IMR-90 (cell line): Measurements from ENCODE around the gene FBXO4. TPM values are rescaled to one million over a fixed set of nuclear protein-coding genes. Genes with fewer than 3 reads are reported as not detected.

Source experiments
- ATAC-seq: fragments of 200-7000 bp; cut with Tn5 transposase; 2 replicates; pipeline ENCODE4 v1.9.1; 2020; ENCODE audit warnings: low read depth, mild to moderate bottlenecking, moderate library complexity
- BruUV-seq: library from RNA; stranded (reverse); fragments of 400-500 nt; replicated peaks from 2 replicates; lab custom pipeline; 2021; lab: Mats Ljungman, UMichigan
- CTCF ChIA-PET: fragments of 300-600 bp; formaldehyde crosslinking; extraction: SDS; loops from one replicate; lab custom pipeline; 2021; ENCODE audit warnings: antibody characterized with exemption; lab: Yijun Ruan, JAX
- POLR2A ChIA-PET: fragments of 300-600 bp; sonication (Branson Sonifier 250); formaldehyde crosslinking; loops from one replicate; lab custom pipeline; 2022; ENCODE audit warnings: antibody characterized with exemption; ENCODE audit not compliant: unreplicated experiment; lab: Charles Lee
- DNase-seq: peaks from one replicate; pipeline ENCODE4 v3.0.0; 2013
- H2AFZ ChIP-seq: replicated peaks from 2 replicates; pipeline ENCODE3; 2013; ENCODE audit warnings: low read length, mild to moderate bottlenecking; ENCODE audit not compliant: poor library complexity
- H2AK5ac ChIP-seq: 2 replicates; pipeline ENCODE4 v1.6.1; 2013; ENCODE audit warnings: low read depth, low read length, inconsistent platforms
- H2AK9ac ChIP-seq: replicated peaks from 2 replicates; pipeline ENCODE3; 2013; ENCODE audit warnings: mild to moderate bottlenecking, low read depth, low read length, moderate library complexity; ENCODE audit not compliant: poor library complexity
- H2BK120ac ChIP-seq: 2 replicates; pipeline ENCODE4 v1.6.1; 2013; ENCODE audit warnings: low read depth, low read length, inconsistent platforms
- H2BK15ac ChIP-seq: 3 replicates; pipeline ENCODE4 v1.6.1; 2013; ENCODE audit warnings: low read depth, low read length, inconsistent platforms
- H2BK20ac ChIP-seq: 2 replicates; pipeline ENCODE4 v1.6.1; 2013; ENCODE audit warnings: low read depth, mild to moderate bottlenecking, inconsistent platforms, low read length, moderate library complexity
- H2BK5ac ChIP-seq: 2 replicates; pipeline ENCODE4 v1.6.1; 2013; ENCODE audit warnings: mild to moderate bottlenecking, low read depth, low read length, inconsistent platforms; ENCODE audit not compliant: poor library complexity, severe bottlenecking
- H3K14ac ChIP-seq: replicated peaks from 2 replicates; pipeline ENCODE4 v1.6.1; 2013; ENCODE audit warnings: low read depth, low read length, inconsistent platforms
- H3K18ac ChIP-seq: 2 replicates; pipeline ENCODE4 v1.6.1; 2013; ENCODE audit warnings: low read depth, low read length, control low read depth
- H3K23ac ChIP-seq: 2 replicates; pipeline ENCODE4 v1.6.1; 2013; ENCODE audit warnings: low read depth, low read length, inconsistent platforms
- H3K27ac ChIP-seq: 2 replicates; pipeline ENCODE4 v1.5.1; 2013; ENCODE audit warnings: mild to moderate bottlenecking, control low read depth, low read length; ENCODE audit not compliant: insufficient read depth
- H3K27me3 ChIP-seq: 2 replicates; pipeline ENCODE4 v1.6.1; 2013; ENCODE audit warnings: low read length; ENCODE audit not compliant: control insufficient read depth, insufficient read depth
- H3K36me3 ChIP-seq: 2 replicates; pipeline ENCODE4 v1.6.1; 2013; ENCODE audit warnings: low read length, mixed read lengths; ENCODE audit not compliant: control insufficient read depth, insufficient read depth
- H3K4ac ChIP-seq: 2 replicates; pipeline ENCODE4 v1.6.1; 2013; ENCODE audit warnings: low read depth, low read length, inconsistent platforms
- H3K4me1 ChIP-seq: 2 replicates; pipeline ENCODE4 v1.6.1; 2013; ENCODE audit warnings: low read length, mixed read lengths; ENCODE audit not compliant: control insufficient read depth, insufficient read depth
- H3K4me2 ChIP-seq: 2 replicates; pipeline ENCODE4 v1.6.1; 2013; ENCODE audit warnings: low read depth, mild to moderate bottlenecking, control low read depth, low read length, moderate library complexity
- H3K4me3 ChIP-seq: 2 replicates; pipeline ENCODE4 v1.5.1; 2013; ENCODE audit warnings: low read depth, mild to moderate bottlenecking, control low read depth, low read length, moderate library complexity; ENCODE audit not compliant: insufficient read depth
- H3K56ac ChIP-seq: 2 replicates; pipeline ENCODE4 v1.6.1; 2013; ENCODE audit warnings: low read length, inconsistent platforms; ENCODE audit not compliant: insufficient read depth; ENCODE audit errors: extremely low read depth
- H3K79me1 ChIP-seq, 2 experiments: 2 replicates each; pipeline ENCODE4 v1.6.1; 2013; ENCODE audit warnings: low read length in 2 of 2, inconsistent platforms in 1 of 2, low read depth in 1 of 2
- H3K9ac ChIP-seq: 2 replicates; pipeline ENCODE4 v1.6.1; 2013; ENCODE audit warnings: low read depth, low read length, control low read depth
- H3K9me1 ChIP-seq: 2 replicates; pipeline ENCODE4 v1.6.1; 2013; ENCODE audit warnings: low read length, inconsistent platforms; ENCODE audit not compliant: insufficient read depth
- H3K9me3 ChIP-seq: 2 replicates; pipeline ENCODE4 v1.6.1; 2013; ENCODE audit warnings: low read length; ENCODE audit not compliant: control insufficient read depth, insufficient read depth
- H4K20me1 ChIP-seq: 2 replicates; pipeline ENCODE4 v1.6.1; 2013; ENCODE audit warnings: low read length, inconsistent platforms; ENCODE audit not compliant: insufficient read depth
- H4K5ac ChIP-seq: 2 replicates; pipeline ENCODE4 v1.6.1; 2013; ENCODE audit warnings: mild to moderate bottlenecking, low read depth, low read length, control low read depth
- H4K8ac ChIP-seq, 2 experiments: 2 replicates each; pipeline ENCODE4 v1.6.1; 2013; ENCODE audit warnings: low read depth in 2 of 2, low read length in 2 of 2, control low read depth in 1 of 2, inconsistent platforms in 1 of 2
- H4K91ac ChIP-seq: 2 replicates; pipeline ENCODE4 v1.6.1; 2013; ENCODE audit warnings: low read depth, low read length, inconsistent platforms; ENCODE audit not compliant: insufficient read depth
- BHLHE40 ChIP-seq: fragments of 150-350 bp; IDR thresholded peaks from 2 replicates; pipeline ENCODE4 v1.6.1; 2016; ENCODE audit warnings: mild to moderate bottlenecking, low read depth, low read length
- CEBPB ChIP-seq: IDR thresholded peaks from 2 replicates; pipeline ENCODE4 v1.6.1; 2012; ENCODE audit warnings: low read depth, low read length, improper control_type of control experiment
- ELK1 ChIP-seq: fragments of 150-350 bp; IDR thresholded peaks from 2 replicates; pipeline ENCODE4 v1.6.1; 2016; ENCODE audit warnings: low read depth, mild to moderate bottlenecking, low read length, moderate library complexity, borderline replicate concordance
- MAZ ChIP-seq: IDR thresholded peaks from 2 replicates; pipeline ENCODE4 v1.6.1; 2012; ENCODE audit warnings: low read depth, mild to moderate bottlenecking, low read length, improper control_type of control experiment, moderate library complexity, borderline replicate concordance
- MXI1 ChIP-seq: IDR thresholded peaks from 2 replicates; pipeline ENCODE4 v1.6.1; 2012; ENCODE audit warnings: low read depth, mild to moderate bottlenecking, low read length, moderate library complexity, borderline replicate concordance
- WGBS, 2 experiments: methylation state at CpG; one replicate each; pipeline versions ENCODE4 v1.1.5 to v1.1.7; 2013; ENCODE audit warnings: missing lambda C conversion rate in 2 of 2; ENCODE audit not compliant: insufficient read length in 1 of 2; ENCODE audit errors: extremely low coverage in 2 of 2; 5-methylcytosine and 5-hydroxymethylcytosine counted together
- dilution Hi-C: fragments of 300-500 bp; cut with HindIII; formaldehyde crosslinking; loops from one replicate; pipeline ENCODE4 v1.14.3; 2018; ENCODE audit warnings: low sequenced_read_pairs; ENCODE audit not compliant: unreplicated experiment
- in situ Hi-C: fragments of 300-500 bp; cut with MboI; formaldehyde crosslinking; loops from 3 replicates; pipeline ENCODE4 v1.14.3; 2019; ENCODE audit warnings: low sequenced_read_pairs, inconsistent platforms, mixed read lengths
- intact Hi-C: fragments of 100-400 bp; cut with micrococcal nuclease; formaldehyde crosslinking; loops from 2 replicates; pipeline ENCODE4 v1.10.0; 2022
- polyA plus RNA-seq, 3 experiments: library from polyadenylated mRNA; depleted of rRNA; stranded (reverse); fragments of >200 nt; gene quantifications; 2 replicates each; pipeline ENCODE4 v1.2.3, GENCODE V29; 2012; ENCODE audit warnings: low replicate concordance in 1 of 3
- total RNA-seq: library from RNA; depleted of rRNA; stranded (reverse); fragments of >200 nt; gene quantifications from 2 replicates; pipeline ENCODE4 v1.2.3, GENCODE V29; 2012

The FBXO4 gene
- total and polyA plus RNA-seq, 2 of the 4 experiments (the other 2 are of a cell fraction): 3.5 to 4.1 TPM

GRCh38 chr5:41956943-41957342, 31.9 kb downstream of the FBXO4 start:
- in situ Hi-C loops (no loop called here), dilution Hi-C loops (no loop called here), intact Hi-C loops (loop anchor here (1.0 kb wide), 1 partner anchor 47 kb away; no protein-coding TSS in a partner anchor)
- Histone ChIP-seq H3K23ac (no peak overlapping the region), H2BK5ac (no peak overlapping the region), H2BK120ac (no peak overlapping the region), H2AK5ac (no peak overlapping the region), H3K4me3 (no peak overlapping the region), H3K9ac (no peak overlapping the region), H3K4me2 (no peak overlapping the region), H2BK20ac (no peak overlapping the region), H3K4me1 (no peaks in the 10 kb centered on the region), H3K79me1 (no peaks in the 10 kb centered on the region), H3K27me3 (no peaks in the 10 kb centered on the region), H2AK9ac (no peak overlapping the region), H2AFZ (no peak overlapping the region), H3K36me3 (no peaks in the 10 kb centered on the region), H4K5ac (no peak overlapping the region), H3K56ac (no peak overlapping the region), H4K91ac (no peak overlapping the region), H3K9me1 (no peaks in the 10 kb centered on the region), H3K14ac (no peak overlapping the region), H3K27ac (no peak overlapping the region), H4K8ac (no peak overlapping the region), H3K9me3 (no peaks in the 10 kb centered on the region), H3K4ac (no peak overlapping the region), H2BK15ac (no peak overlapping the region), H3K18ac (no peak overlapping the region), H4K20me1 (no peaks in the 10 kb centered on the region)
- DNase-seq (no peak), ATAC-seq (no peak)
- ChIA-PET CTCF (no interaction called here), POLR2A (no interaction called here)
- no CpG with 5 or more reads among the region's 1 CpG for WGBS, 2 experiments
- BruUV-seq: no TSS peak
- no peak for TF ChIP-seq ELK1
- no peak for TF ChIP-seq CEBPB
- no peak for TF ChIP-seq BHLHE40
- no peak for TF ChIP-seq MXI1
- no peak for TF ChIP-seq MAZ
